GM23338 (cell line): ENCODE measurements around the gene APRT.
"Not testable (repeated sequence)": the region's sequence is repeated elsewhere in the genome, so short reads cannot be mapped to it uniquely, and the experiment has no call there.

Source experiments
- CTCF ChIP-seq, 2 experiments: fragments of 200-600 bp in 1 of 2; sonication (generic) in 1 of 2; conservative IDR thresholded peaks; 2 replicates each; pipeline versions ENCODE4 v1.5.1 to v1.6.1; 2016 to 2017; ENCODE audit warnings: antibody characterized with exemption in 2 of 2, low read depth in 2 of 2, mild to moderate bottlenecking in 2 of 2, moderate library complexity in 1 of 2
- EZH2phosphoT487 ChIP-seq: fragments of 200-600 bp; sonication (generic); IDR thresholded peaks from one replicate; pipeline ENCODE4 v1.8.1; 2018; ENCODE audit warnings: antibody characterized with exemption; ENCODE audit not compliant: unreplicated experiment

- TF ChIP-seq EZH2phosphoT487; CTCF (conservative IDR thresholded peaks at IDR 0.05; ENCODE audit: low read depth in 2 of 2): not testable (repeated sequence)
These were observed 39.9 kb downstream of the APRT start for GRCh38 chr16:88771781-88772180.
